GM12865 (cell line): Measurements from ENCODE around the gene GAB3.

Experiments
- DNase-seq: peaks from one replicate; pipeline ENCODE4 v3.0.0; 2010; ENCODE audit warnings: low read depth
- H3K4me3 ChIP-seq: 2 replicates; pipeline ENCODE4 v1.5.1; 2011; ENCODE audit warnings: mild to moderate bottlenecking, low read depth, low read length, control low read depth
- TF ChIP-seq, protein P1 (sequence below): IDR thresholded peaks from 2 replicates; pipeline ENCODE4 v1.5.1; 2011; ENCODE audit warnings: low read length, control low read depth, low read depth, inconsistent platforms; ENCODE audit not compliant: insufficient read depth; ENCODE audit errors: missing control alignments

GAB3 gene

DNA sequence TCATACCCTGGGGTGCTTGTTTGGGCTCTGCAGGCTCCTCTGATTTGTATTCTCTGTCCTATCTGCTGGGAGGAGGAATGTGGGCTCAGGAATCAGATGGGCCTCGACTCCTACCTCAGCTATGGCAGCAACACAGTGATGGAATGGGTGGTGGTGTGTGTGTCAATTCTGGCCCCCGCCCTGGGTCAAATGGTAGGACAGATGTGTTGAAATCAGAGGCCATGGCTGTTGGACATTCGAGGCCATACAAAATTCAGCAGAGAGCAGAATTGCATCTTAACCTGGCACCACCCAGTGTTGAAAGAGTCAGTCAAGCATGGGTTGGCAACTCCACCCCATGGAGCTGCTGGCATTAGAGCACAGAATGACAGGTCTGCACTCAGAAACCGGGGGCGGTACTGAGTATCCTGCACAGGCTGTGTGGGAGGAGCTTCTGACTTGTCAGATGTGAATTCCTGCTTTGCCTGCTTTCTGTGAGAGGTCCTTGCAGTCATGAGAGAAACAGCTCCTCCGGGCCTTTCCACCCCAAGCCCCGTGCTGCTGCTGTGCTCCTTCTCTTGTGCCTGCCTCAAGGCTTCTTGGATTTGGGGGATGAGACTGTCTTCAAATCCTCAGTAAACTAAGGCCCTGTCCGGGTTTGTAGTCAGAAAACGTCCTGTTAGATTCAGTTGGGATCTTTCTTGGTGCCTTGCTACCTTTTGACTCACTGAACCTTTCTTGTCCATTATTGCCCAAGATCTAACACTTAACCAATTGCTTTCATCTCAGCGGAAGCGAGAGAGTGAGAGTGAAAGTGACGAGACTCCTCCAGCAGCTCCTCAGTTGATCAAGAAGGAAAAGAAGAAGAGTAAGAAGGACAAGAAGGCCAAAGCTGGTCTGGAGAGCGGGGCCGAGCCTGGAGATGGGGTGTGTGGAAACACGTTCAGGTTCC is 24.8 kb upstream of the GAB3 start:
- TF ChIP-seq, protein P1, sequence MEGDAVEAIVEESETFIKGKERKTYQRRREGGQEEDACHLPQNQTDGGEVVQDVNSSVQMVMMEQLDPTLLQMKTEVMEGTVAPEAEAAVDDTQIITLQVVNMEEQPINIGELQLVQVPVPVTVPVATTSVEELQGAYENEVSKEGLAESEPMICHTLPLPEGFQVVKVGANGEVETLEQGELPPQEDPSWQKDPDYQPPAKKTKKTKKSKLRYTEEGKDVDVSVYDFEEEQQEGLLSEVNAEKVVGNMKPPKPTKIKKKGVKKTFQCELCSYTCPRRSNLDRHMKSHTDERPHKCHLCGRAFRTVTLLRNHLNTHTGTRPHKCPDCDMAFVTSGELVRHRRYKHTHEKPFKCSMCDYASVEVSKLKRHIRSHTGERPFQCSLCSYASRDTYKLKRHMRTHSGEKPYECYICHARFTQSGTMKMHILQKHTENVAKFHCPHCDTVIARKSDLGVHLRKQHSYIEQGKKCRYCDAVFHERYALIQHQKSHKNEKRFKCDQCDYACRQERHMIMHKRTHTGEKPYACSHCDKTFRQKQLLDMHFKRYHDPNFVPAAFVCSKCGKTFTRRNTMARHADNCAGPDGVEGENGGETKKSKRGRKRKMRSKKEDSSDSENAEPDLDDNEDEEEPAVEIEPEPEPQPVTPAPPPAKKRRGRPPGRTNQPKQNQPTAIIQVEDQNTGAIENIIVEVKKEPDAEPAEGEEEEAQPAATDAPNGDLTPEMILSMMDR: no peak
- peak; percentile 6 for DNase-seq
- no peak overlapping the region for H3K4me3 ChIP-seq

DNA sequence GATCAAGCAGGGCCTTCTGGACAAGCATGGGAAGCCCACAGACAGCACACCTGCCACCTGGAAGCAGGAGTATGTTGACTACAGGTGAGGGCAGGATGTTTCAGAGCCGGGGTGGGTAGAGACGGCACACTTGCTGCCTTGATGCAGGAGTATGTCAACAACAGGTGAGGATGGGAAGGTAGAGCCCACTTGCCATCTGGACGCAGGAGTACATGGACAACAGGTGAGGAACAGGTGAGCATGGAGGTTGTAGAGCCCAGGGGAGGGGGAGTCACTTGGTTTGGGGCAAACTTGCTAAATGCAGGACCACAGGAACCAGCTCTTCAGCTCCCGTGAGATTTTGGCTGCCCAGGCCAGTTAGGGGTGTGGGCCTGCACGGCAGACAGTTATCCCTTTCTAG is 23.7 kb upstream of the GAB3 start:
- no peak overlapping the region for H3K4me3 ChIP-seq
- no peak for DNase-seq
- TF ChIP-seq, protein P1: no peak

DNA sequence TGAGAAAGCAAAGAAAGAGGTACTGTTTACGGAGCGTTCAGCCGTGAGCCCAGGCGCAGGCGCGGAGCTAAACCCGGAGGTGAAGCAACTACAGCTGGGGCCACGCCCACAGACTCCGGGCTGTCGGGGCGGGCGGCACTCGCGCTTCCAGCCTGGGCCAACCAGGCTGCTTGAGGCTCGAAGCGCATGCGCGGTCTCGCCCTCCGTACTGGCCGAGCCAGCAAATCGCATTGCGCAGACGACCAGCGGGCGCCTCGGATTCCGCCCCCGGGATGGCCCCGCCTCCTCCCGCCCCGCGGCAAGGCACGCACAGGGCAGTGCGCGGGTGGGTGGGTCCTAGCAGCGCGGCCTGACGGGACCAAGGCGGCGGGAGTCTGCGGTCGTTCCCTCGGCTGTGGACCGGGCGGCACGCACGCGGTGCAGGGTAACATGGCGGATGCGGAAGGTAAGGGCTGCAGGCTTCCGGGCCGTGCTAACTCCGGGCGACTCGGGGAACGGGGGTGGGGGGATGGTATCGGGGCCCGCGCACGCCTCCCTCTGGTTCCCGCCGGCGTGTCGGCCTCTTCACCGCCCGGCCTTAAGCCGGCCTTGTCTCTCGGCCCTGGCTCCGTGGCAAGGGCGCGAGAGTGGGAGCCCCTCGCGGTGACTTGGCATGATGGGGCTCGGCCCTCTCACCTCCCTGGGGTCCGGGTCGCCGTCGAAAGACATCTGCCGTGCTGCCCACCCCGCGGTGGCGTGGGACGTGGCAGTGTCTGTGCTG is 11.8 kb upstream of the GAB3 start, which contains the start of gene DKC1:
Gene DKC1, plus strand, starts transcription at position 328 of the 760 bp plus-strand sequence. Its CDS starts 102 bp downstream, at position 430.
- TF ChIP-seq, protein P1: no peak
- DNase-seq: peak; percentile 98
- peak within 1 kb of the TSS; percentile 73 for H3K4me3 ChIP-seq

DNA sequence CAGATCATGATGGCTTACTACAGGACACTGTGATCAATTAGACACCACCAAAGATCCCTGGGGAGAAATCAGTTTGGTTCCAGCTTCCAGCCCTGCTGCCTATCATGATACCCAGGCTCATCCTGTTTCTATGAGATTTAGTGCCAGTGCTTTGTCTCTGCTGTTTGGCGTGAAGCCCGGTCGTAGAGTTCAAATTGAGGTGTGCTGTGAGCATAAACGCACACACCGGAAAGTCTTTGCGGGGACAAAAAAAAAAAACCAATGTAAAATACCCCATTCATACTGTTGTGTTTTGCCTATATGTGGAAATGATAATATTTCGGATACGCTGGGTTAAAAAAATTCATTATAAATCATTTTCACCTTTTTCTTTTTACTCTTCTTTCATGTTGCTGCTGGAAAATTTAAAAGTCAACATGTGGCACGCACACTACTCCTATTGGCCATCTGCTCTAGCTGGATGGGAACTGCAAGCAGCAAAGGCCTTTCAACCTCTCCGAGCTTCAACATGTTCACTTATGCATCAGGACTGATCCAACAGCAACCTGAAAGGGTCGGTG is 11.2 kb upstream of the GAB3 start:
- TF ChIP-seq, protein P1: no peak

DNA sequence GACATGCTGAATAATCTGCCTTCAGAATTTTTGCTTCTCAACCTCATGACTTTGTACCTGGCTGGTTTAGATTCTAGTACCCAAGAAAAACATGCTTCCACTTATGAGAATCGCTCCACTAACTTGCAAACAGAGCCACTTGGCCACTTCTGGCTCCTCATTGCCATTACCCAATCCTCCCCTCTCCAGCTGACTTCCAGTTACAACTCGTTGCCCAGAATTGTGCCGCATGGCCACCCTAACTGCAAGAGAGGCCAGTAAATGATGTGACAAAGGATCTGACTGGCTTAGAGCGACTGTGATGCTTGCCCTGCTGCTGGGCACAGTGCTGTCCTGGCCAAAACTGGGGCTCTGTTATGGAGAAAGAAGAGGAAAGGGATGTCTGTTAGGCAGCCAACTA is 7.8 kb upstream of the GAB3 start:
- TF ChIP-seq, protein P1: no peak
- DNase-seq: no peak
- no peak overlapping the region for H3K4me3 ChIP-seq

More for the DNA sequence above, 11.2 kb upstream of the GAB3 start:
- DNase-seq: peak; percentile 13
- peak overlapping the region; percentile 59 for H3K4me3 ChIP-seq

DNA sequence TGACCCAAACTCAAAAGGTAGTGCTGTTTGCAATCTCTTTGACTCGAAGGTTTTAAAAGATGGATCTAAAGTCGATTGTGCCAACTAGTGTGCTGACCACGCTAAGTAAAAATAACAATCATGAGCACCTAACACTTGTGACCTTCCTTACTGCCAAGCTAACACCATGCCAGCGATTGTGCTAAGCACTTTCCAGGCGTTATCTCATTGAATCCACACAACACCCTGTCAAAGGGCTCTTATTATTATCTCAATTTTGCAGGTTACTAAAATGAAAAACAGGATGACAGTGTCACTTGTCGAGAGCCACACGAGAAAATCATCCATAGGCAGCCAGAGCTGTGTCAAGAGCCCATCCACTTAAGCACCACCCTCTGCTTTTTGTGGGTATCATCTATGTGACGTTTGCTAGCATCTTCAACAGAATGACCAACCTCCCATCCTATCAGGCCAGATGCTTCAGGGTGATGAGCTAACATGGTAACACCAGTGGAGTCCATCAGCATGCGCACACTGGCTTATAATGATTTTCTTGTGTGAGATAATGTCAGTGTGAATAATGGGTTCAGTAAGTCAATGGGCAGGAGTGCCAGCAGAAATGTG is 893 bp upstream of the GAB3 start:
- no peak overlapping the region for H3K4me3 ChIP-seq
- DNase-seq: no peak
- TF ChIP-seq, protein P1: no peak
